NCI-H345 (cell line): ENCODE data around the gene SIDT1.

Experiments used
- DNase-seq: peaks from one replicate; lab custom pipeline; 2025; lab: John Stamatoyannopoulos, UW

Gene SIDT1

GRCh38 chr3:113597596-113598354 lies 65.4 kb downstream of the SIDT1 start:
- DNase-seq: no peak

- DNase-seq: no peak
These were observed 68.2 kb downstream of the SIDT1 start for GRCh38 chr3:113600418-113601182.

DNA sequence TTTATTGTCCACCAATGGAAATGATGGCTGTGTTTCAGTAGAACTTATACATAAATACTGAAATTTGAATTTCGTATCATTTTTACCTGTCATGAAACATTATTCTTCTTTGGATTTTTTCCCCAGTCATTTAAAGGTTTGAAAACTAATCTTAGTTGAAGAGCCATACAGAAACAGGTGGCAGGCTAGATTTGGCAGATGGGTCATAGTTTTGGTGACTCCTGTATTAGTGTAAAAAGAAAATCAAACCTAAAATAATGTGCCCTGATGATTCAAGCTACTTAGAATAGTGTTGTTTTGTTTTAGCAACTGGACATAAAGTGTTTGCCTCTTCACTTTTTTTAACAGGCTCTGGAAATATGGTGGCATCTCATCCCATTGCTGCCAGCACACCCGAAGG lies 68.9 kb downstream of the SIDT1 start:
- DNase-seq: no peak

- no peak for DNase-seq
These were observed 69.9 kb downstream of the SIDT1 start for GRCh38 chr3:113602256-113602655.

- no peak for DNase-seq
These were observed 70.5 kb downstream of the SIDT1 start for GRCh38 chr3:113602836-113603235.

GRCh38 chr3:113606539-113607218 lies 74.3 kb downstream of the SIDT1 start:
- no peak for DNase-seq

DNA sequence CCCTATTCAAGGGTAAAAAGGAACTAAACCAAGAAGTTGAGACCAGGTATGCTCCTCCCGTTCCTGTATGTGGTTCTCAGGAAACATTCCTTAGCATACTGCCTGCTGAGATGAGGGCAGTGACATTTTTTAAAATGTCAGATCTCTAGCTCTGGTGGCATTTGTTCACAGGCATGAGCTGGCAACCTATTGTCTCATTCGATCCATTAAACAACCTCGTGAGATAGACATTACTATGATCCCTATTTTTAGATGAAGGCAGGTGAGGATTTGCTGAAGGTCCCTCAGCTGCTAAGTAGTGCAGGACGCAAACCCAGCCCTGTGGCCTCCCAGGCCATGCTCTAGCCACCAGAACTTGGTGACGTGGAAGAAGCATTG lies 74.9 kb downstream of the SIDT1 start:
- DNase-seq: no peak

DNA sequence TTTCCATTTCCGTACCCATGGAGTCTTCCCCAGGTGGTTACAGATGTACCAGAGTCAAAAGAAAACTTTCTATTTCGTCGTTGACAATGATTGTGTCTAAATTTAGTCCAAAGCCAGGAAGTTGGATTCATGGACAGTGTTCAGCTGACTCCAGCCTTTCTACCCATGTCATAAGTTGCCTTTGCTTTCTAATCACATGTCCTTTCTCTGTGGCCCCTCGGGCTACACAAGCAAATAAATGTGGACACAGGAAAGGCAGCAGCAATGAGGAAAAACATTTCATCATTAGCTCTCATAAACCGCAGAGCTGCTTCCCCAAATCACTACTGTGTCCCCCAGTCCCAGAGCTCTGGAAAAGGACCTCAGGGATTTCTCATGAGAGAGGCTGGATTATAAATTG lies 82.0 kb downstream of the SIDT1 start:
- DNase-seq: no peak

GRCh38 chr3:113615976-113616375 lies 83.6 kb downstream of the SIDT1 start:
- no peak for DNase-seq

DNA sequence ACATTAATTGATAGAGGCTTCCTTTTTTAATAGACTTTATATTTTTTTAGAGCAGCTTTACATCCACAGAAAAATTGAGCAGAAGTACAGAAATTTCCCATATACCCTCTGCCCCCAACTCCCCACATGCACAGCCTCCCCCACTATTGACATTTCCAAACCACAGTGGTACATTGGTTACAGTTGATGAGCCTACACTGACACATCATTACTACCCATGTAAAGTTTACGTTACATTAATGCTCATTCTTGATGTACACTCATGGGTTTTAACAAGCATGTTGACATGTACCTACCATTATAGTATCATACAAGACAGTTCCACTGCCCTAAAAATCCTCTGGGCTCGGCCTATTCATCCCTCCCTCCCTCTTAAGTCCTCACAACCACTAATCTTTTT lies 85.4 kb downstream of the SIDT1 start:
- no peak for DNase-seq

GRCh38 chr3:113620091-113620490 lies 87.7 kb downstream of the SIDT1 start:
- no peak for DNase-seq

GRCh38 chr3:113623324-113623723 lies 91.0 kb downstream of the SIDT1 start:
- DNase-seq: no peak

DNA sequence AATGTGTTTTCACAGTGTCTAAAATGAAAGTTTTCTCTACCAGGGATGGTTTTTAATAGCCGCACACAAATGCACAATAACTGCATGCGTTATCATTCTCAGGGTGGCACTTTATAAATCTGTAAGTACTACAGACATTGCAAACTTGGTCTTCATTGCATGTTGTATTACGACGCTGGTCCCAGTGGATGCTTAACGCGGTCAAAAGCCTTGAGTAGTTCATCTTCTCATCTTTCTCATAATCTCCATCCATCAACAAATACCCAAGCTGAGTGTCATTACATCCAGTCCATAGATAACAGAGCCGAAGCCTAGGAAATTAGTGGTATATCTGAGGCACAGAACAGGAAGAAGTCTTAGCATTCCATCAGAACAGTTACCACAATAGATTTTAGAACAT lies 91.5 kb downstream of the SIDT1 start:
- DNase-seq: no peak

- no peak for DNase-seq
These were observed 93.5 kb downstream of the SIDT1 start for GRCh38 chr3:113625834-113626233.

DNA sequence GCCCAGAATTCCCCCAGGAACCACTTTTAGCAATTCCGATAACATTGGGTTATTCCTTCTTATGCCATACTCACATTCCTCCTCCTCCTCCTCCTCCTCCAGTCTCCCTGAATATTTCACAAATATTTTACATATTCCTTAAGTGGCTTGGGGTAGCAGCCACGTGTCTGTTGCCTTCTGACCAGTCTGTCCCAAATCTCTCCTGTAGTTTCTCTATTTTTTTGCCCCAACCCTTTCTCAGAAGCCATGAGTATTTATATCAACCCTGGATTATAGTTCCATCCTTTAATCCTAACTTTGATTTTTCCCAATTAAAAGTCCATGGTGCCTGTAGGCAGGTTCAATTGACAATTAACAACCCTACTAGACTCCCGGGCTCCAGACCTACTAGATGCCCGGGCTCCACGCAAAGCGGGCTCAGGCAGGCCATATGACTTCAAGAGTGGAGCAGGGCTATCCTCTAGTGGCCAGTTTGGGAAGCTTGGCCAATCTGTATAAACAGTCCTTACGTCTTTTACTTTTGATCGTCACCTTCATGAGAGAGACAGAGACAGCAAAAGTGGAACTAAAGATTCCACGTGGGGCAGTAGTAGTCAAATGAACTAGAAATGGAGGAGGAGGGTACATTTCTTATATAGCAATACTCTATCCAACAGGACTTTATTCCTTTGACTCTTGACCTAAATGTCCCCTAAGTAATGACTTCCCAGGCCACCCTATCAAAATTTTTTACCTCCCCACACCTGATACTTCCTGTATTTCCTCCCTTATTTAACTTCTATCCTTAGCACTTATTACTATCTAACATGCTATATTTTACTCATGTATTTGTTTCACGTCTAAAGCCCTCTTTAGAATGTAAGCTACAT lies 94.4 kb downstream of the SIDT1 start:
- DNase-seq: peak; percentile 46

- DNase-seq: no peak
These were observed 96.0 kb downstream of the SIDT1 start for GRCh38 chr3:113628316-113628715.

GRCh38 chr3:113628788-113629187 lies 96.4 kb downstream of the SIDT1 start:
- DNase-seq: no peak

GRCh38 chr3:113629584-113630421 lies 97.4 kb downstream of the SIDT1 start:
- no peak for DNase-seq

DNA sequence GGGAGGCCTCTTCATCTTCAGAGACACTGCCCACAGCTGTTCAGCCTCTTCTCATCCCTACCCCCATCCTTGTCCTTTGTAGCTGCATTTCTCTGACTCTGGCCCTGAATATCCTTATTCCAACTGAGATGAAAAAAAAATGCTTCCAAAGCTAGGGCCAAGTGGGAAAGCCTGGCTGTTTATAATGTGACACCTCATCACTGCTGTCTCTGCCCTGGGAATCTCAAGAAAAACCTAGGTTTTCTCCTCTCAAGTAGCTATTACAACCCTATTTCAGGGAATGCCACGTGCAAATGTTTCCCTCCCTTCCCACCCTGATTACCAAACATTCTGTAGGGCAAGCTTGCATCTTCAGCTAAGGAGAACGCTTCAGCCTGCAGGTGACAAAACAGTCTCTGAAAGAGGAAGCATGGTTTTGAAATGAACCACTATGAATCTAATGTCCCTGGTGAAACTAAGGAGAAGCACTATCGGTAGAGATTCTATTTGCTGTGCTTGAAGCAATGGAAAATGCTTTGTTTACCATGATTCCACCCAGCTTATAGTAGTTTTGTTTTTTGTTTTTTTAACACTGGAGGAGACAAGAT lies 98.7 kb downstream of the SIDT1 start:
- no peak for DNase-seq

DNA sequence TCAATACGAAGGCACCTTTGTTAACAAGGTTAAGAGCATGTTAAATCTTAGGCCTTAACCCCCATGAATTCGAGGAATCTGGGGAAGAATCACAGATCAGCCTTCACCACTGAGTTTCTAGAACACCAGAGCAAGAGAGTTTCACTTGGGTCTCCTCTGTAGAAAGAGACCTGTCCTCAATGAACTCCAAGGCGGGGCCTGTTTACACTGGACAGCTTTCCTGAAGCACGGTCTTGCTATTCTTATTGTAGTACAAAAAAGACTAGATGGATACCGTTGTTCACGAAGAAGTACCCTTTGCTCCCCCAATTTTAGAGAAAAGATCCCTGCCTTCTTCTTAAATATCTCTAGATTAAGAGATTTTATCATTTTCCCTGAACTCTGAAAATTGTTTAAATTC lies 99.2 kb downstream of the SIDT1 start:
- DNase-seq: no peak
